ENCODE results near the gene DGKD.

GRCh38 chr2:233489666-233490065 is 135.4 kb downstream of the DGKD start:
- no peak for TF ChIP-seq POLR2A (IDR thresholded peaks at IDR 0.05; ENCODE audit: low read depth, low read length)
- no peak for TF ChIP-seq POLR2AphosphoS5 (IDR thresholded peaks at IDR 0.05; ENCODE audit: low read depth, low read length)
- no peak for TF ChIP-seq TAF1 (IDR thresholded peaks at IDR 0.05; ENCODE audit: low read depth, low read length)
- no peak for TF ChIP-seq POU2F2 (IDR thresholded peaks at IDR 0.05; ENCODE audit: low read depth, low read length)

Data from GM12891 (cell line).